GM18858 (cell line): ENCODE data around the gene GRIFIN.
A peak's percentile ranks its signal among the peaks of the same experiment; 100 is the strongest.

Source experiments
- ATAC-seq: cut with Tn5 transposase; IDR thresholded peaks from one replicate; pipeline ENCODE4 v1.9.1; 2021; ENCODE audit not compliant: unreplicated experiment

The GRIFIN gene, protein sequence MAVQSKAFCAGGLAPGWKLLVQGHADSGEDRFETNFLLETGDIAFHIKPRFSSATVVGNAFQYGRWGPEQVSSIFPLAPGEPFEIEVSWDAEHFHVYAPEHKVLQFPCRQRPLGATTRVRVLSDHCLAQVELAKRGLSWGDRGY

DNA sequence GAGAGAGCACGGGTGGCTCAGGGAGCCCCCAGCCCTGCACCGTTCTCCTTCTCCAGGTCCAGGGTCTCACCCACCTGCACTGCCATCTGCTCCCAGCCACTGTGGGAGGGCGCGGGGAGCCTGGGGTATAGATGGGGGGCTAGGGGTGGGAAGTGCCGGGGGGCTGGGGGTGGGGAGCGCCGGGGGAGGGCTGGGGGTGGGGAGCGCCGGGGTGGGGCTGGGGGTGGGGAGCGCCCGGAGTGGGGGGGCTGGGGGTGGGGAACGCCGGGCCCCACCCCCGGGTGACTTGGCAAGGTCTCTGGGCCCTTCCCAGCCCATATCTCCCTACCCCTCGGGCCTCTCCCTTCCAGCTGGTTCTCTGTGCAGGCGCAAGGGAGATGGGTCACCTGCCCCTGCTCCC lies at the start of gene GRIFIN:
TSS of gene GRIFIN (minus strand) at position 101 of the 400 bp plus-strand sequence. CDS start at position 86, 15 bp downstream.
- no peak for ATAC-seq

DNA sequence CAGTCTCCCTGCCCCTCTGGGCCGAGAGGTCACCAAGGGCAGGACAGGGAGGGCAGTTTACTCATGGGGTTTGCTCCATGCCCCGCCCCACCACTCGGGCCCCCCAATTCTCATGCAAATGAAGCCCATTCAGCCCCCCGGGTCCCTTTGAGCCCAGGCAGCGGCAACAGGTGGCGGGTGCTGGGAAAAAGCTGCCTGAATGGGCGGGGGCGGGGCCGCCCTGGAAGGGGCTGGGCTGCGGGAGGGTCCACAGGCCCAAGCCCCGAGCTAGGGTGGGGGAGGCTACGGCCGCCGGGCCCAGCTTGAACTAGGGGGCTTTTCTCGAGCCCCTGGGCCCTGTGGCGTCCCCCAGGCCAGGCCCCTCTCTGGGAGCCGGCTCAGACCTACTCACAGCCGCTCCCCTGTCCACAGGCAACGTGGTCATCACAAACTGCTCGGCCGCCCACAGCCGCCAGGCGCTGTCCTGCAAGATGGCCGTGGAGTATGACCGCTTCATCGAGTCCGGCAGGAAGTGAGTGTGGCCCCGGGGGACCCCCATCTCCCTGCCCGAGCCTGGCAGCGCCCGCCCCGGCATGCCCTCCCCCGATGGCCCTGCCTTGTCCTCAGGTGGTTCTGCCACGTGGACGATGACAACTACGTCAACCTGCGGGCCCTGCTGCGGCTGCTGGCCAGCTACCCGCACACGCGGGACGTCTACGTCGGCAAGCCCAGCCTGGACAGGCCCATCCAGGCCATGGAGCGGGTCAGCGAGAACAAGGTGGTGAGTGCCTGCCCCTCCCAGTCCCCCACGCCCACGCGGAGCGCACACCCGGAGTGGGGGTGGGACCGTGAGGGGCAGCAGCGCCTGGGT lies 48.8 kb upstream of the GRIFIN start:
- no peak for ATAC-seq

DNA sequence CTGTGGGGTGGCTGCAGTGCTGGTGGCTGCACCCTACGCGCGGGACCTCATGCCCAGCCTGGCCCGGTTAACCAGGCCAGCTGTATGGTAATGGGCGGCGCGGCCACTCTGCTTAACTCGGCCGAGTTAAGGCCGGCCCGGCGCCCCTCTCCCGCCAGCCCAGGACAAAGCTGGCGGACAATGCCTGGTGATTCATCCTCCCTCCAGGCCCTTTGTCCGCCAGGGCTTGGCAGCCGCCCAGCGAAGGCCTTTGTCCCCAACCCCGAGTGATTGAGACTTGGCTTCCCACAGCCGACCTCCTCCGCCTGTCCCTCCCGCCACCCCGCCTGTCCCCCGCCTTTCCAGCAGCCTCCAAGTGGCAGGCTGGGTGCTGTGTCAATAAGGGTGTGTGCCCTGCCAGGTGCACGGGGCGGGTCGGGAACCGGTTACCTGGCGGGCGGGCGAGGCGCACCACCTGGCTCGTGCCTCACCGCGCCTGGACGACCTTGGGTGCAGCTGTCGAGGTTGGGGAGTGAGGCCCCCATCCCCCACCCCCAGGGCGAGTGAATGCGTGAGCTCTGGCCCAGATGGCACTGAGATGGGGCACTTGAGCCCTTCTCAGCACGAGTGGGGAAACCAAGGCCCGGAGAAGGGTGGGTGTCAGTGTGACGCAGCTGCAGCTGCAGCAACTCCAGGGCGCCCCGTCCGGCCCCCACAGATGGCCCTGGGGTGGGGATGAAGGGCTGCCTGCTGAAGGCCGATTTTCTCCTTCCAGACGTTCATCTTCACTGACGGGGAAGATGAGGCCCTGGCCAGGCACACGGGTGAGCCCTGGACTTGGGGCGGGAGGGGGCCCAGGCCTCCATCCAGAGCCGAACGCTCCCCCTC lies 48.0 kb upstream of the GRIFIN start:
- no peak for ATAC-seq

DNA sequence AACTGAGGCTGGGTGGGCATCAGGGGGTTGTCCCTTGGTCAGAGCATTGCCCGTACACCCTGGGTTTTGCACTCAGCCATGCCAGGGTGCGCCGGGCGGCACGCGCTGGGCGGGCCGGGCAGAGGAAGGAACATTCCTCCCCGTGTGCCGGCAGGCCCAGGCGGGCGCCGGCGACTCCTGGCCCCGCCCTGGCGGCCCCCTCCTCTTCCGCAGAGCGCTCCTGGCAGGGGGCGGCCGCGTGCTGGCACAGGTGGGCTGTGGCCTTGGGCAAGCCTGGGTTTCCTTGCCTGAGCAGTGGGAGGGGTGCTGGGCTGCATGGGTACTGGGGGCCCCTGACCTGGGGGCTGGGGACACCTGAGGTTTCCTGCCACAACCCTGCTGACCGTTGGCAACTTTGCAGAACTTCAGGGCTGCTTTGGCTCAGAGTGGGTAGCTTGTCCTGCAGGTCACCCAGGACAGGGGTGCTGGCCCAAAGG lies 47.3 kb upstream of the GRIFIN start:
- no peak for ATAC-seq

DNA sequence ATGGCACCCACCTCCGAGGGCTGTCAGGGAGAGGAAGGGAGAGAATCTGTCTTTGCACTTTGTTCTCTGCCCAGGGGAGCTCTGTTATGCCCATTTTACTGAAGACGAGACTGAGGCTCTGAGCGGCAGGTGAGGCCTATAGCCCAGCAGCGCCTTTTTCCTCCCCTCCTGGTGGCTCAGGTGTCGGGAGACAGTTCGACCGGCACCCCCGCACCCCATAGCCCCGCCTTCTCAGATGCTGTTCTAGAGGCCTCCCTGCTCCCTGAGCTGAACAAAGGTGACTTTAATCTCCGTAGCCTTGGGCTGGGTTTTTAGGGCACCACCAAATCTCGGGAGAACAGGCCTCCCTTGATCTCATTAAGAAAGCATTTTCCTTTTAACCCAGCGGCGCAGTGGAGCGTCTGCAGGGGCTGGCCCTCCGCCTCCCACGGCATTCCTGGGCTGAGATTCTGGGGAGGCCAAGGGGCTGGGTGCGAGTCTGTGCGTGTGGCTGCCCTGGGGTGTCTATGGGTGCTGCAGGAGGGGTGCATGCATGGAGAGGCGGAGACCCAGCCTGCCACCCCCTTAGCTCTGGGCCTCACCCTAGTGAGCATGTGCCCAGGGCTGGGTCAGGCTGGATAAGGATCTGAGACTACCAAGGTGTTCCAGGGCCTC lies 46.7 kb upstream of the GRIFIN start:
- ATAC-seq = no peak

DNA sequence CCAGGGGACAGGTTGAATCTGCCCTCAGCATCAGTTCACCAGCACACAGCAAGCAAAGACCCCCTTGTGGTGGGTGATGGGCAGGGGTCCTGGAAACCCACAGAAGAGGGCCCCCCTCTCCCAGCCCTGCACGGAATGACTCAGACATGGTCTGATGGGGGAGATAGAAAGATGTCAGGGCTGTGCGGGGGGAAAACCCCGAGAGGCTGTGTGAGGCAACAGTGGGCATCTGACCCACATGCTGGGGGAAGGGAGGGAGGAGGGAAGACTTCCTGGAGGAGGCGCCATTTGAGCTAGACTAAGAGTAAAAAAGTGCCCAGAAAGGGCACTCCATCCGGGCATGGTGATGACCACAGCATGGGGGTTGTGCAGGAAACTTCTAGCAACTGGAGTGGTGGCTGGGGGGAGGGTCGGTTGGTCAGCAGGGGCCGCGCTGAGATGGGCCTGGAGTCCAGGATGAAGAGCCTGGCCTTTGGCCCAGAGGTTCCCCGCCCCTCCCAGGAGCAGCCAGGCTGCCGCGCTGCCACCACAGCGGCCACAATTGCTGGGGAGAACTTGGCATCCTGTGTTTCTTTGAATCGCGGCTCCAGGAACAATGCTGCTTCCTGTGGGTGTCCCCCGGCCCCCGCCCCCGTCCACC lies 45.9 kb upstream of the GRIFIN start:
- no peak for ATAC-seq

DNA sequence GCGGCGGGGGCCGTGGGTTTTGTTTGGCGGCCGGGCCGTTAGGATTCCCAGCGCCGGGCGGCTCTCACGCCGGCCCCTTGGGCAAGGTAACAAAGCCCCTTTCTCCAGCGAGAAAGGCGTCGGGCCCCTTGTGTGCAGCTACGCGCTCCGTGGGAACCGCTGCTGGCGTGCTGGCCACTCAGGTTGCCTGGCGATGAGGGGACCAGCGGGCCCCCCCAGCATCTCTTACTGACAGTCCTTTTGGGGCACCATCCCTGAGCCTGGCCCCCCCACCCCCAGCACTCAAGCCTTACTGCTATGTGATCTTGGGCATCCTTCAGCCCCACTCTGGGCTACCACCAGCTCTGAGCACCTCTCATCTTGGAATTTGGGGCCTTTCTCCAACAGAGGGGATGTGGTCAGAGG lies 45.1 kb upstream of the GRIFIN start:
- ATAC-seq = no peak

DNA sequence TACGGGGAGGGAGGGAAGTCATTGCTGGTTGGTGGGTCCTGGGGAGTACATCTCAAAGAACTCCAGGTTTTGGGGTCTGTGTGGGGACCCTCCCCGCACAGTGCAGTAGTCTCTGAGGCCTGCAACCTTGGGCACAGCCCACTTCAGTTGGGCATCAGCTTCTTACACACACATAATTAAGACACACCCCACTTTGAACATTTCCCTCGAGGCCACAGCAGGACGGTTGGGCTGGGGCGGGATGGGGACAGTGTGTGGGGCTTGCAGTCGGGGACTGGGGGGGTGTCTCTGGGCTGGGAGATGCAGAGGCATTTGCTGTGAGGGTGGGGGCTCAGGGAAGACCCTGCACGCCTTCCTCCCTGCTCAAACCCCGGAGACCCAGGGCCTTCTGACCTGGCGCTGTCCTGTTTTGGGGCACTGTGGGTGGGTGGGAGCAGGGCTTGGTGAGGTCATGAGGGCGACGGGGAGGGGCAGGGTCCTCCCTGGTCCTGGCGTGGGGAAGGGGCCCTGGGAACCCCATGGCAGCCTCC lies 44.6 kb upstream of the GRIFIN start:
- ATAC-seq = no peak

DNA sequence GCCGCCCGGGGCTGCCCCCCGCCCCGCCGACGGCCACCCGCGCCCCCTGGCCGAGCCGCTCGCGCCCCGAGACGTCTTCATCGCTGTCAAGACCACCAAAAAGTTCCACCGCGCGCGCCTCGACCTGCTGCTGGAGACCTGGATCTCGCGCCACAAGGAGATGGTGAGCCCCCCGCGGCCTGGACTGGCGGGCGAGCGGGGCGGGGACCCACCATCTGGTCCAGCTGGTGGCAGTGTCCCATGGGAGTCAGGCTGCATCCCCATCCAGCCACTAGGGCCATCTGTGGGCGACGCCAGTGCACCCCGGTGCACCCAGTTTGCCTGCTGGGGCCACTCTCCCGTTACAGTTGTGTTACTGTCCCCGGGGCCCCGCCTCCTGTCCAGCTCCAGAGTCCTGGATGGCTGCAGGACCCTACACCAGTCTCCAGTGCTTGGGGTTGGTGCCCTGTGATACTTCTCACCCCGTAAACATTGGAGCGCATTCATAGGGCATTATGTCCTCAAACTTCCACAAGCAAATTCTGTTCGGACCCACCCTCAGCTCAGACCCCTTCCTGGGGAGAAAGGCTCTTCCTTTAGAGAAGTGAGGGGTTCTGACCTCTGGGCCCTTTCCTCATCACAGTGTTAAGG lies 44.0 kb upstream of the GRIFIN start:
- no peak for ATAC-seq

DNA sequence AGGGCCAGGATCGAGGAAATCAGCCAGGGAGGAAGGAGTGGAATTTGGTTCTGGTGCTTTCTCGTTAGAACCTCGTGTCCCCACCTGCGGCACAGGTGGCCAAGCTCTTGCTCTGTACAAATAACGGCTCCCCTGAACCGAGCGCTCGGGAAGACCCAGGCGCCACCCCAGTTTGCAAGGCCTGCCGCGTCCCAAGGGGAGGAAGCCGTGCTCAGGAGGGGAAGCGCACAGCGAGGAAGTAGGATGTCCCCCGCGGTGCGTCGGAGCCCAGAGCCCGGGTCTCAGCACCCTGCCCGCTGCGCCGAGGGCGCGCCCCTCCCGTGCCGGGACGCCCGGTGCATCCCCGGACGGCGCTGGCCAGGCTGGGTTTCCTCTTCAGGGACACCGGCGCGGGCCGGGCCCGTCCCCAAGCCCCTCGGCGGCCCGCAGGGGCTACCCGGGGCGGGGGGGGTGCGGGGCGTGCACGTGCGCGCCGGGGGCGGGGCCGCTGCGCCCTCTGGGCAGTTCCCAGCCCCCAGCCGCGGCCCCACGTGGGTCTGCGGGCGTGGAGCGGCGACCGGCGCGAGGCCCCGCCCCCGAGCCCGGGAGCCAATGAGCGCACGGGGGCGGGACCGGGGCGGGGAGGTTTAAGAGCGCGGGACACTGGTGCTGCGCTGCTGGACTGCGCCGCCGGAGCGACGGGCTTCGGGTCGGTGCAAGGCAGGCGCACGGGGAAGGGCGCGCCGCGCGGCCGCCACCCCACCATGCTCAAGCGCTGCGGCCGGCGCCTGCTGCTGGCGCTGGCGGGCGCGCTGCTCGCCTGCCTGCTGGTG lies 43.1 kb upstream of the GRIFIN start, which contains the start of gene LFNG:
TSS of gene LFNG (plus strand) at position 656 of the 812 bp plus-strand sequence. CDS start at position 744, 88 bp downstream.
- peak; percentile 80 for ATAC-seq

DNA sequence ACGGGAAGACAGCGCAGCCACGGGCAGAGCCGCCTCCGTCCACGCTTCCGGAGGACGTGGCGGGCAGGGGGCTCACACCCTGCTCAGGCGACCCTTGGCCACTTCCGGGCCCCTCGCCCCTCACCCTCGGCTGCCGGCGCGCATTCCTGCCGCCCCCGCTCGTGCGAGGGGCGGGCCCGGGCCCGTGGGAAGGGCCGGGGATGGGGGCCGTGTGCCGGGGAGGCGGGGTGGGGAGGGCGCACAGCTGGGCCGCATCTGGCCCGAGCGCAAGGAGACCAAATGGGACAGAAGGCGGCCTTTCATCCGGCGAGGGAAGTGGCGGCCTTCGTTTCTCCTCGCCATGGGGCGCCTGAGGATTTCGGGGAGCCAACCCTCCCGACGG lies 42.5 kb upstream of the GRIFIN start:
- no peak for ATAC-seq

DNA sequence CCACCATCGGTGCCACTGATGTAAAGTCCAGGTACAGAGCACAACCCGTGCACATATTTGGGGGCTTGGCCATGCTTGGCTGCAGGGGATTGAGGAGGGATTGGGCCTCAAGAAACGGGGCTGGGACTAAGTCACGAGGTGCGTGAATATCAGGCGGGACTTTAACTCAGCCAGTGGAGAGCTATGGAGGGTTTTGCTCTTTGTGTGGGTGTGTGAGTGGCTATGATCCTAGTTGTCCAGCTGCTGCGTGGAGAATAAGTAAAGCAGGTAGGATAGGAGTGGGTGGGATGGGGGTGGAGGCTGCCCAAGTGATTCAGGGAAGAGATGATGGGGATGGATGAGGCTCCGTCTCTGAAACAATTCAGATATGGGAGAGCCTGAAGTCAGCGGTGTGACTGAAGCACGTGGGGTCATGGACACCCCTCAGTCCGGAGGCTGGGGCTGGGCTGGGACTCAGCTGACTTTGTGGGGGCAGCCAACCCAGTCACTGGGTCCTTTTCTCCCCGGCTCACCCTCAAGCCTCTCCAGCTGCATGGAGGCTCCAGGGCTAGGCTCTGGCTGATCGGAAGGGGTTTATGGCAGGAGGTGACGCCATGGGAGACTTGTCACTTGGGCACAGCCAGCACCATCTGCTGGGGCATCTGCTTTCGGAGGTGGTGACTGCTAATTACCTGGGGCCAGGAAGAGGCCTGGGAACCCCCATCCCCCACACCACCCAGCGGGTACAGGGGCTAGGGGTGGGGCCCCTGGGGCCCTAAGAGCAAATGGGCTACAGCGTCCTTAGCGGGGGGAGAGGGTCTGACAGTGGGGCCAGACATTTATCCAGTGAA lies 41.7 kb upstream of the GRIFIN start:
- no peak for ATAC-seq

DNA sequence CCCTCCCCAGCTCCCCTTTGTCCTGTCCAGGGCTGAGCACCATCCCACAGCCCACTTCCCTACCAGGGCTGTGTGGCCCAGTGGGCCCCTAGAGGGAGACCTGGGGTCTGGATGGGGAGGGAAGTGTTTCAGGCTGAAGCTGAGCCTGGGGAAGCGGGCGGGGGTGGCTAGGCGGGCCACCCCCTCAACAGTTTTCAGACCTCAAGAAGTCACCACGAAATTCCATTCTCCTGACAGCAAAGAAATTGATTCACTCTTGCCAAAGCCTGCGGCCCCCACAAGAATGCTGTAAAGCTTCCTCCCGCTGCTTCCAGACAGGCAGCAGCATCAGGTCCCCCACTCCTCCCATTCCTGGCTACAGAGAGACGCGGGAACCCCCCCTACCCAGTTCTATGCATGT lies 40.8 kb upstream of the GRIFIN start:
- no peak for ATAC-seq

DNA sequence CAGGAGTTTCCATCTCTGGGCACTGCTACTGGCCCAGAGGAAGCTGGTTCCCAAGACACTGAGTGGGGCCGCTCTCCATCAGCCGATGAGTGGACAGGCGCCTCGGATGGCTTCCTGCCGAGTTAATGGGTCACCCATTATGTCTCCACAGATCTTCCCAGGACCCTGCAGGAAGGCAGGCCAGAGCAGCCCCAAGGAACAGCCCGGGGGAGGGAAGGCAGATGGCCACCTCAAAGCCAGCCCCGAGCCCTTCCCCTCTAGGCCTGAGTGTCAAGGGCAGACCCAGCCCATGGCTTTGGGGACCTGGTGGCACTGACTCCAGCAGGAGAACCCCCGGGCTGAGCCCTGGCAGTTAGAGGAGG lies 40.0 kb upstream of the GRIFIN start:
- ATAC-seq = no peak

DNA sequence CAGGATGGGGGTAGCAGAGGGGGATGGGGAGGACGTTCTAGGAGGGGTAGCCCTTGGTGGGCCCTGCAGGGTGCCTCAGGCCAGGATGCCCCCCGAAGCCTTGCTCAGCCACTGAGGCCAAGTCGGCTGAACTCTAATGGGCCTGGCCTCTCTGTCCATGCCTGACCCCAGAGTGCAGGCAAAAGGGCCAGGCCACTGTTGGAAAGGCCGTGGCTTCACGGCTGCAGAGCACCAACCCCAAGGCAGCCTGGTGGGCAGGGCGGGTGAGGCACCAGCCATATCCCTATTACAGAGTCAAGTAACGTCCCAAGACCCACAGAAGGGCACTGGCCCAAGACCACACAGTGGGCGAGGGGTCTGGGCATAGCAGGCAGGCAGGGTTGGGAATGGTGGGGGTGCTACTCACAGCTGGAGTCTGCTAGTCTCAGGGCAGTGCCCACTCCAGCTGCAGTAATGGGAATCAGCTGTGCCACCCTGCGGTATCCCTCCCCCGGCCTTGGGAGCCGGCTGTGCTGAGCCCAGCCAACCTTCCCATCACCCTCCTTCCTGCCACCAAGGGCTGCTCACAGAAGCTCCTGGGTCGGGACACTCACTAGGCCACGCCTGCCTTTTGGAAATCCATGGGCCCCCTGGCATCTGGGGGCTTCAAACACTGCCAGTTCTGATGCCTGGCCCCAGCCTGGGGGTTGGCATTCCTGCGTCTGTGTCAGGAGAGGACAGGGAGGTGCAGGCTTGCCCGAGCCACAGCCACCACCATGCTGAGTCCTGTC lies 39.4 kb upstream of the GRIFIN start:
- no peak for ATAC-seq

DNA sequence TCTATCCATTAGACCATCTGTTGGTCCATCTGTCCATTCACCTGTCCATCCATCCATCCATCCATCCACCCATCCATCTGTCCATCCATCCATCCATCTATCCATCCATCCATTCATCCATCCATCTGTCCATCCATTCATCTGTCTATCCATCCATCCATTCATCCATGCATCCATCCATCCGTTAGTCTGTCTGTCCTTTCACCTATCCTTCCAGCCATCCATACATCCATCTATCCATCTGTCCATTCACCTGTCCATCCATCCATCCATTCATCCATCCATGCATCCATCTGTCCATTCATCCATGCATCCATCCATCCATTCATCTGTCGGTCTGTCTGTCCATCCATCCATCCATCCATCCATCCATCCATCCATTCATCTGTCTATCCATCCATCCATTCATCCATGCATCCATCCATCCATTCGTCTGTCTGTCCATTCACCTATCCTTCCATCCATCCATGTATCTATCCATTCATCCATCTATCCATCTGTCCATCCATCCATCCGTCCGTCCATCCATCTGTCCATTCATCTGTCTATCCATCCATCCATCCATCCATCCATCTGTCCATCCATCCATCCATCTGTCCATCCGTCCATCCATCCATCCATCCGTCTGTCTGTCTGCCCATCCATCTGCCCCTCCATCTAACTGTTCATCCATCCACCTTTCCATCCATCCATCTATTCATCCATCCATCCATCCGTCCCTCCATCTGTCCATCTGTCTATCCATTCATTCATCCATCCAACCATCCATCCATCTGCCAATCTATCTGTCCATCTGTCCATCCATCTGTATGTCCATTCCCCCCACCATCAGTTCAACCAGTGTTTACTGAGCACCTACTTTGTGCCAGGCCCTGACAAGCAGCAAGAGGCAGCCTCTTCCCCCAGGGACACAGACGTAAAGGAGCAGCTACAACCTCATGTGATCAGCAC lies 38.5 kb upstream of the GRIFIN start:
- no peak for ATAC-seq
